ENCODE results near the gene TSC22D1. TPM values are rescaled to one million over a fixed set of nuclear protein-coding genes. Genes with fewer than 3 reads are reported as not detected.

TSC22D1 gene
- polyA plus RNA-seq, 1 donor (not counting 4 experiments of a cell fraction or from before 2014, with no cell fraction given): 177 TPM

GRCh38 chr13:44497801-44498200 lies 78.3 kb downstream of the TSC22D1 start:
- dilution Hi-C loops (cut with MboI; ENCODE audit: extremely low pct_ligation_motif_present, low sequenced_read_pairs): no loop called here
- Histone ChIP-seq H3K9ac (ENCODE audit: control insufficient read depth, extremely low read depth, insufficient read depth, low read length) (no peak overlapping the region), H3K79me2 (ENCODE audit: control insufficient read depth, insufficient read depth, low read length) (no peaks in the 10 kb centered on the region), H3K4me1 (ENCODE audit: control insufficient read depth, extremely low read depth, insufficient read depth, low read length) (no peaks in the 10 kb centered on the region), H2AFZ (ENCODE audit: control insufficient read depth, low read length) (no peak overlapping the region), H4K20me1 (ENCODE audit: control insufficient read depth, extremely low read depth, insufficient read depth, low read length) (no peaks in the 10 kb centered on the region), H3K9me3 (ENCODE audit: control insufficient read depth, low read depth, low read length) (no peaks in the 10 kb centered on the region), H3K4me3 (ENCODE audit: control insufficient read depth in 2 of 3, extremely low read depth in 1 of 3, insufficient read depth in 2 of 3, low read depth in 1 of 3, low read length in 3 of 3) (no peak overlapping the region), H3K27me3 (ENCODE audit: control insufficient read depth, extremely low read depth, insufficient read depth, low read length) (no peaks in the 10 kb centered on the region), H3K36me3 (ENCODE audit: control insufficient read depth in 2 of 2, extremely low read depth in 1 of 2, insufficient read depth in 2 of 2, low read length in 2 of 2) (no peaks in the 10 kb centered on the region), H3K27ac (ENCODE audit: control insufficient read depth, insufficient read depth, low read length) (no peak overlapping the region), H3K4me2 (ENCODE audit: control insufficient read depth, extremely low read depth, insufficient read depth, low read depth, low read length) (no peak overlapping the region), H3K9me1 (ENCODE audit: control insufficient read depth, extremely low read depth, insufficient read depth, low read length) (no peaks in the 10 kb centered on the region)
- TF ChIP-seq CTCF (optimal IDR thresholded peaks at IDR 0.05 in 1 of 3, IDR thresholded peaks at IDR 0.05 in 1 of 3, conservative IDR thresholded peaks at IDR 0.05 in 1 of 3; ENCODE audit: extremely low read depth in 1 of 3, insufficient read depth in 2 of 3, low read length in 3 of 3) (no peak), EZH2 (IDR thresholded peaks at IDR 0.05; ENCODE audit: low read length) (no peak)
- no peak for FAIRE-seq
- no peak for DNase-seq (ENCODE audit: low read depth, low spot score)

- Histone ChIP-seq H4K20me1 (ENCODE audit: control insufficient read depth, extremely low read depth, insufficient read depth, low read length) (no peaks in the 10 kb centered on the region), H3K4me1 (ENCODE audit: control insufficient read depth, extremely low read depth, insufficient read depth, low read length) (no peaks in the 10 kb centered on the region), H2AFZ (ENCODE audit: control insufficient read depth, low read length) (no peak overlapping the region), H3K36me3 (ENCODE audit: control insufficient read depth in 2 of 2, extremely low read depth in 1 of 2, insufficient read depth in 2 of 2, low read length in 2 of 2) (no peaks in the 10 kb centered on the region), H3K4me3 (ENCODE audit: control insufficient read depth in 2 of 3, extremely low read depth in 1 of 3, insufficient read depth in 2 of 3, low read depth in 1 of 3, low read length in 3 of 3) (no peak overlapping the region), H3K9me3 (ENCODE audit: control insufficient read depth, low read depth, low read length) (no peaks in the 10 kb centered on the region), H3K27ac (ENCODE audit: control insufficient read depth, insufficient read depth, low read length) (no peak overlapping the region), H3K27me3 (ENCODE audit: control insufficient read depth, extremely low read depth, insufficient read depth, low read length) (no peaks in the 10 kb centered on the region), H3K9ac (ENCODE audit: control insufficient read depth, extremely low read depth, insufficient read depth, low read length) (no peak overlapping the region), H3K9me1 (ENCODE audit: control insufficient read depth, extremely low read depth, insufficient read depth, low read length) (no peaks in the 10 kb centered on the region), H3K4me2 (ENCODE audit: control insufficient read depth, extremely low read depth, insufficient read depth, low read depth, low read length) (no peak overlapping the region), H3K79me2 (ENCODE audit: control insufficient read depth, insufficient read depth, low read length) (no peaks in the 10 kb centered on the region)
- TF ChIP-seq CTCF (optimal IDR thresholded peaks at IDR 0.05 in 1 of 3, IDR thresholded peaks at IDR 0.05 in 1 of 3, conservative IDR thresholded peaks at IDR 0.05 in 1 of 3; ENCODE audit: extremely low read depth in 1 of 3, insufficient read depth in 2 of 3, low read length in 3 of 3) (no peak), EZH2 (IDR thresholded peaks at IDR 0.05; ENCODE audit: low read length) (no peak)
- FAIRE-seq: no peak
- DNase-seq (ENCODE audit: low read depth, low spot score): no peak
- dilution Hi-C loops (cut with MboI; ENCODE audit: extremely low pct_ligation_motif_present, low sequenced_read_pairs): no loop called here
These were observed 82.8 kb downstream of the TSC22D1 start for GRCh38 chr13:44493213-44493812.

Measured in keratinocyte (primary cell).